GM08714 (cell line): ENCODE measurements around the gene CEP128.
A peak's percentile ranks its signal among the peaks of the same experiment; 100 is the strongest.

Source experiments
- H3K4me3 ChIP-seq: fragments of 200-500 bp; sonication (Bioruptor generic); 2 replicates; pipeline ENCODE4 v1.5.1; 2014; ENCODE audit warnings: mild to moderate bottlenecking, low read length, inconsistent platforms
- ZNF274 ChIP-seq: IDR thresholded peaks from 2 replicates; pipeline ENCODE4 v1.6.1; 2012; ENCODE audit warnings: mild to moderate bottlenecking, low read depth, low read length

Gene CEP128

DNA sequence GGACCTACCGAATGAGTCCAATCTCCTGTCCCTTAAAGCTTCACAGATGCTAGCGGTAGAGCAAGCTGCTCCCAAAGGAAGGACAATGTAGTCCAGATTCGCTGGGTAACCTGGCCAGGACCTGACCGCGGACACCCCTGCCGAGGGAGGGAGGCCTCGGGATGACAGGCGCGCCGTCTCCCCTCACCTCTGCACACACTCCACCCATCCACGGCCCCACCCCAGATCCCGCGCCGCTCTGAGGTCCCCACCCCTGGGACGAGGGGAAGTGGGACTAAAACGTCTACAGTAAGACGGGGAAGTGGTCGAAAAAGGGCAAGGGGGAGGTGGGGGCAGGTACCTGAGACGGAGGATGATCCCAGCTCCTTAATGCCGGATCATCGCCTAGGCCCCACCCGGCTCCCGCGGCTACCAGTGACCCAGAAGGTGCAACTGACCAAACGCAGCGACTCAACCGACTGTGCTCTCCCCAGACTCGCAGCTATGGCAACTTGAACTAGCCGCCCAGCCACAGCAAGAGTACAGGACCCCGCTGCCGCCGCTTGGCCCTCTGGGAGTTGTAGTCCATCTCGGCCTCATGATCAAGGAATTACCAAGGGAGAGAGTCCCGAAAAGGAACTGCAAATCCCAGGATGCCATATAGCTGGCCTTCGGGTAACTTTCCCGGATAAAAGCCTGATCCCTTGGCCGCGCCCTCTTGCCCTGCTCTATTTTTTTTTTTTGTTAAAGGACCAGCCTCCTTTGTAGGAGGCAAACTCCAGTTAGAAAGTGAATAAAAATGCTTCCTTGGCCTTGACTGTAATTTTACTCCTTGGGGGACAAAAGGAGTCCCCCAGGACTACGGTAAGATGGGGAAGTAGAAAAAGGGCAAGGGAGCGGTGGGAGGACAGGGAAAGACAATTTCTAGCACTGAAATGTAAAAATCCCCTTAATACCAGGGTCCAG is at the start of gene CEP128:
Gene CEP128 (minus strand): TSS at position 498 of the 945 bp plus-strand sequence.
- peak within 1 kb of the TSS; percentile 91 for H3K4me3 ChIP-seq

GRCh38 chr14:80988735-80989429 is 47.3 kb upstream of the CEP128 start:
- no peak overlapping the region for H3K4me3 ChIP-seq

More for the DNA sequence above, at the start of gene CEP128:
- TF ChIP-seq ZNF274: no peak

DNA sequence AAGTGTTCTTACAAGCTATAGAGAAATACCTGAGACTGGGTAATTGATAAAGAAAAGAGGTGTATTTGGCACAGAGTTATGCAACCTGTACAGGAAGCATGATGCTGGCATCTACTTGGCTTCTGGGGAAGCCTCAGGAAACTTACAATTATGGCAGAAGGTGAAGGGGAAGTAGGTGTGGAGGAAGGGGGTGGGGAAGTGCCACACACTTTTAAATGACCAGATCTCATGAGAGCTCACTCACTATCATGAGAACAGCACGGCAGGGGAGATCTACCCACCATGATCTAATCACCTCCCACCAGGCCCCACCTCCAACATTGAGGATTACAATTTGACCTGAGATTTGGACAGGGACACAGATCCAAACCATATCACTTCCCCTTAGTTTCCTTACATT is 46.7 kb upstream of the CEP128 start:
- TF ChIP-seq ZNF274: no peak

More at GRCh38 chr14:80988735-80989429, 47.3 kb upstream of the CEP128 start:
- no peak for TF ChIP-seq ZNF274

DNA sequence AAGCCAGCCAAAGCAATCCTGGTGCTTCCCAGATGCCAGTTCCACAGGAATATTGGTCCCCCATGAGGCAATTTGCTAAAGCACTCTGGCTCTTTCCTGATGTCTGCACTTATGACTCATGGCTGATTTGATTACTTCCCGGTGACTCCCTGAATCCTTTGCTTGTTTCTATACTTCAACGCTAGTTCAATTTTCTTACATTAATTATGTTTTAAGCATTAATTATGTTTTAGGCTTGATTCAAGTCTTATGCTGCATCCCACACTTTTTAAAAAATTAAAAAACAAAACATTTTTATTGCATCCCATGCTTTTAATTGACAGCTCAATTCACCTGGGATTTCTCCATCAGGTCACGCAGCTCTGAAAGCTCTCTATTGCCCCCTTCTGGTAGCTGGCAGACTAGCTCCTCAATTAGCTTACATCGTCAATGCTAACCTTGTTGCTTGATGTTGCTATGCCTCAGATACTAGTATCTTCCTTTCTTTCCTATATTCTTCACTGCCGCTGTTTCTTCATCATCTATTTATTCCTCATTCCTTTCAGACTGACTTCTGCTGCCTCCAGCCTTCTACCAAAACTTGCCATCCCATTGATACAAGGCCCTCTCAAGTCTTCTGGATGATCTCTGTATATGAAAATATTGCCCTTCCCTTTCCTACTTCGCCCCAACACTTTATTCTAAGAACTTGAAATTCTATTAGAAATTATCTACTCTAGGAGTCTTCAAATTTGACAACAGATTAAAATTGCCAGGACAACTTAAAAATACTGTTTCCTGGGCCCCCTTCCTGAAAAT is 45.9 kb upstream of the CEP128 start:
- no peak for TF ChIP-seq ZNF274
- H3K4me3 ChIP-seq: no peak overlapping the region

More for the DNA sequence above, 46.7 kb upstream of the CEP128 start:
- H3K4me3 ChIP-seq: no peak overlapping the region

DNA sequence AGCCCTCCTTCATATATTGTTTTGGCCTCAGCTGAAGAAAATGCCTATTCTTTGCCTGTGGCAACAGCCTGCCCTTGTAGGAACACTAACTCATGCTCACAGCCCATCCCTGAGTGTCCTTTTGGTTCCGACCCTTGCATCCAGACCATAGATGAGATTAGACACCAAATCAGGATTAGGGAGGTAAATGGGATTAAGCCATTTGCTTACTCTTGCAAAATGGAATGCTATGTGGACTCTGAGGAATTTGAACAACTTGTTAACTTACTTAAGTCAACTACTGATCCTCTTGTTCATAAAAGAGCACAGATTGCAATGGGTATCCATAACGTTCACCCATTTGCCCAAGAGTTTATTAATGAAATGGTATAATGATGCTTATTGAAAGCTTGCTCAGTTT is 41.2 kb upstream of the CEP128 start:
- TF ChIP-seq ZNF274: no peak
- no peak overlapping the region for H3K4me3 ChIP-seq

DNA sequence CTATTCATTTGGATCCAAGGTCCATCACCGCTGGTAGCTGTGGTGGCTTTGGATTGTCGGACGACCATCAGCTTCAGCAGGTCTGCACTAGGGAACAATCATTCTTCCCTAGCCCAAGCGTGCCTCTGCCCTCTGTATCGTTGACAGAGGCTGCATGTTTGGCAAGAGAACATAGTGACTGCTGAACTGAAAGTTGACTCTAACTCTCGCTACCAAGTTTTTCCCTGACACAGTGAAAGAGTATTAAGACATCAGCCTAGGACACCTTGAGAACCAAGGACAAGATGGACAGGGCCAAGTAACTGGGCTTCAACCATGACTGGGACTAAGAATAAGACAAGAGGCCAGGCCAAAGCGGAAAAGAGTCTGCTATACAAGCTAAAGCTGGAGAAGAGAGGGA is 40.1 kb upstream of the CEP128 start:
- no peak for TF ChIP-seq ZNF274
- H3K4me3 ChIP-seq: no peak overlapping the region

GRCh38 chr14:80981156-80981555 is 39.6 kb upstream of the CEP128 start:
- TF ChIP-seq ZNF274: no peak
- H3K4me3 ChIP-seq: no peak overlapping the region

GRCh38 chr14:80979951-80980350 is 38.4 kb upstream of the CEP128 start:
- H3K4me3 ChIP-seq: no peak overlapping the region
- no peak for TF ChIP-seq ZNF274

GRCh38 chr14:80978403-80978802 is 36.9 kb upstream of the CEP128 start:
- no peak for TF ChIP-seq ZNF274
- no peak overlapping the region for H3K4me3 ChIP-seq

GRCh38 chr14:80977221-80977620 is 35.7 kb upstream of the CEP128 start:
- no peak for TF ChIP-seq ZNF274

DNA sequence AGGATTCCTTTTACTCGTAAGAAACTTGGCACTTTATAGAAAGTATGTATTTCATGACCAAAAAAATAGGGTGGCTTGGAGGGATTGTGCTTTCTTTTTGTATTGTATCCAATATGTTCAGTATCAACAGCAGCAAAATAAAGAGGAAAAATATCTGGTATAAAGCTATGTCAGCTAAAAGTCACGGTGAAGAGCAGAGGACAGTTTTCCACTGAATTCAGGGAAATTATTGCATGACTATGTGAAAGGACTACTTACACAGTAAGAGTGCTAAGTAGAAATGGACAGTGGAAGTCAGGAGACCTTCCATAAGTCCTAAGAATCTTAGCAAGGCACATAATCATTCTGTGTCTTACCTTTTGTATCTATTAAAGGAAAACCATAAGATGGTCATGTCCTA is 33.1 kb upstream of the CEP128 start:
- H3K4me3 ChIP-seq: no peak overlapping the region
- TF ChIP-seq ZNF274: no peak

More at GRCh38 chr14:80977221-80977620, 35.7 kb upstream of the CEP128 start:
- H3K4me3 ChIP-seq: no peak overlapping the region

DNA sequence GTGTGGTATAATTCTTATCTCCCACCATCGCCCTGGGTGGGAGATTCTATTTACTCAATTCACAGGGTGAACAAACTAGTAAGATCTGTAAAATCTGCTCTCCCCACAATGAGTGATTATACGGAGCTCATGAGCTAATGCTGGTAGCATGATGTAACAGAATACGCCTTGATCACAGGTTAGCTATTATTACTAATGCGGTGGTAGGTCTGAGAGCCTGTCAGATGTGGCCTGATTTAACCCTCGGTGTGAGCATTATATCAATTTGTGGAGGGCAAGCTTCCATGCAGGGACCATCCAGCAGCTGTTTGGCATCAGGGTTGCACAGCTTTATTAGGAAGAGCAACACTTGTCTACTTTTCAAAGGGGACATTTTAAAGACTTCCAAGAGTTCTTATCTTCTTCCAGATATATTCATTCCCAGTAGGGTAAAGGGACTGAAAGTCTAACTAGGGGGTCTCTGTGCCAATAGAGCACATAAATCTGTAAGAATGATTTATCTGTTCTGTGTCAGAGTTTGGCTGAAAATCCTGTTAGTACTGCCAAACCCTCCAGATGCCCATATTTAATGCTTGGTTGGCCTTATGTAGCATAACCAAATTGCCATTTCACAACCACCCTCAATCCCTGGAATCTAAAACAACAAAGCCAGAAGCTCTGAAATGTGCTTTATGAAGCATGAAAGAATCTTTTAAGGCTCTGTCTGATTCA is 32.5 kb upstream of the CEP128 start:
- no peak for TF ChIP-seq ZNF274
- no peak overlapping the region for H3K4me3 ChIP-seq

DNA sequence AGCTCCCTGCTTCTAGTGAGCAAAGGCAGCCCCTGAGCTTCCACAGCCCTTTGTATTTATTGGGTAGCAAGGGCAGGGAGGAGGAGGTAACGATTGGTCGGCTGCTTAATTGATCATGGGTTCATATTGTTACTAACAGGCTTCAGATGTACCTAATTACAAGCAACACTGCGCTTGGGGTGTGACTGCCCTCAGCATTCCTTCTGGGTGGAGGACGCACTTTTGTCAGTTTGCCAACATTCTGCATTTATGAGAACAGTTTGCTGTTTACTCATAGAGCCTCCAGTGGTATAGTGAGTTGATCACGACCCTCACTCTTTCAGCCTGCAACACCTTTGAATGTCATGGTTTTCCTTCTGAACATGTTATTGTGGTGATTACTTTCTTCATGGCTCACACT is 23.5 kb upstream of the CEP128 start:
- no peak for TF ChIP-seq ZNF274
- H3K4me3 ChIP-seq: no peak overlapping the region

GRCh38 chr14:80959496-80959895 is 18.0 kb upstream of the CEP128 start:
- H3K4me3 ChIP-seq: no peak overlapping the region
- no peak for TF ChIP-seq ZNF274

DNA sequence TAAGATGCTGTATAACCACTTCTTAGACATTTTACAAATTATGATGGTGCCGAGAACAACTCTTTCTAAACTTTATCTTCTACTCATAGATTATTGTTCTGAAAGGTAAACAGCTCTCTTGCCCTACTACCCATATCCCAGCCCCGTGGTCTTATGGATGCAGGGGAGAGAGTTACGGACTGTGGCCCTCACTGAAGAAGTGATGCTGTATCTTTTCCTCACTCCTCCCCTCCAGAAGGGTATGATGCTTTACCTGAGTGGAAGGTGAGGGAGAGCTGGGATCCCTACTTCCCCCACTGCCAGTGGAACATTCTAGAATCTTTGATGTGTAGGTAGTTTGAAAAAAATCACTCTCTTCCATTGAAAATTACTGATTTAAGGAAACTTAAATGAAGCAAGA is 17.4 kb upstream of the CEP128 start:
- no peak for TF ChIP-seq ZNF274
- no peak overlapping the region for H3K4me3 ChIP-seq
